Raji (cell line): ENCODE data around the gene MNT.

Experiments used
- POLR2A ChIP-seq: IDR thresholded peaks from 2 replicates; pipeline ENCODE4 v1.6.1; 2011; ENCODE audit warnings: low read depth, low read length, control low read depth; ENCODE audit not compliant: insufficient read depth

Gene MNT

GRCh38 chr17:2379489-2380225, 21.2 kb downstream of the MNT start:
- TF ChIP-seq POLR2A: no peak

- TF ChIP-seq POLR2A: no peak
Observed at GRCh38 chr17:2378905-2379304, 22.0 kb downstream of the MNT start.

GRCh38 chr17:2377659-2378058, 23.2 kb downstream of the MNT start:
- TF ChIP-seq POLR2A: no peak

GRCh38 chr17:2376107-2376506, 24.8 kb downstream of the MNT start:
- TF ChIP-seq POLR2A: no peak

- TF ChIP-seq POLR2A: no peak
Observed at GRCh38 chr17:2375406-2375805, 25.5 kb downstream of the MNT start.

- TF ChIP-seq POLR2A: no peak
Observed at GRCh38 chr17:2374549-2375285, 26.1 kb downstream of the MNT start.

GRCh38 chr17:2373179-2373578, 27.7 kb downstream of the MNT start:
- no peak for TF ChIP-seq POLR2A

- TF ChIP-seq POLR2A: no peak
Observed at GRCh38 chr17:2372681-2373080, 28.2 kb downstream of the MNT start.

GRCh38 chr17:2372180-2372579, 28.7 kb downstream of the MNT start:
- TF ChIP-seq POLR2A: no peak

GRCh38 chr17:2371183-2372130, 29.4 kb downstream of the MNT start:
- TF ChIP-seq POLR2A: no peak

- no peak for TF ChIP-seq POLR2A
Observed at GRCh38 chr17:2370211-2370589, 30.7 kb downstream of the MNT start.

GRCh38 chr17:2369551-2370210, 31.2 kb downstream of the MNT start:
- TF ChIP-seq POLR2A: no peak

GRCh38 chr17:2369039-2369438, 31.8 kb downstream of the MNT start:
- no peak for TF ChIP-seq POLR2A

GRCh38 chr17:2368359-2368758, 32.5 kb downstream of the MNT start:
- TF ChIP-seq POLR2A: no peak
